PC-3 (cell line): ENCODE results near the gene APOBEC3G. TPM values are rescaled to one million over a fixed set of nuclear protein-coding genes. Genes with fewer than 3 reads are reported as not detected.

Source experiments
- ATAC-seq: fragments of 200-7000 bp; cut with Tn5 transposase; 2 replicates; pipeline ENCODE4 v1.9.1; 2020; ENCODE audit warnings: mild to moderate bottlenecking, moderate library complexity
- BruUV-seq: library from RNA; stranded (reverse); fragments of 400-500 nt; replicated peaks from 2 replicates; lab custom pipeline; 2021; lab: Mats Ljungman, UMichigan
- CTCF ChIA-PET: fragments of 300-600 bp; sonication (Branson Sonifier 250); formaldehyde crosslinking; loops from one replicate; lab custom pipeline; 2022; ENCODE audit warnings: antibody characterized with exemption; lab: Charles Lee
- POLR2A ChIA-PET: fragments of 300-600 bp; sonication (Branson Sonifier 250); formaldehyde crosslinking; loops from one replicate; lab custom pipeline; 2022; ENCODE audit warnings: antibody characterized with exemption; ENCODE audit not compliant: unreplicated experiment; lab: Charles Lee
- DNase-seq: peaks from one replicate; pipeline ENCODE4 v3.0.0-alpha.2; 2015
- H2AFZ ChIP-seq: fragments of 300-600 bp; sonication (generic); 2 replicates; pipeline ENCODE4 v1.6.0; 2016; ENCODE audit warnings: antibody characterized with exemption, low read length
- H3F3A ChIP-seq: fragments of 300-600 bp; sonication (generic); one replicate; pipeline ENCODE4 v1.6.0; 2017; ENCODE audit warnings: antibody characterized with exemption, low read length, control low read depth, mild to moderate bottlenecking; ENCODE audit not compliant: unreplicated experiment
- H3K27ac ChIP-seq: fragments of 300-600 bp; sonication (generic); 2 replicates; pipeline ENCODE4 v1.5.1; 2016; ENCODE audit warnings: mild to moderate bottlenecking, low read length
- H3K27me3 ChIP-seq: fragments of 300-600 bp; sonication (generic); 2 replicates; pipeline ENCODE4 v1.6.1; 2016; ENCODE audit warnings: low read length, mixed read lengths
- H3K36me3 ChIP-seq: fragments of 300-600 bp; sonication (generic); 2 replicates; pipeline ENCODE4 v1.6.1; 2016; ENCODE audit warnings: low read depth, mixed run types, low read length, mixed read lengths
- H3K4me1 ChIP-seq: fragments of 300-600 bp; sonication (generic); 2 replicates; pipeline ENCODE4 v1.5.1; 2016; ENCODE audit warnings: low read length; ENCODE audit not compliant: insufficient read depth
- H3K4me2 ChIP-seq: fragments of 300-600 bp; sonication (generic); 2 replicates; pipeline ENCODE4 v1.6.0; 2016; ENCODE audit warnings: low read length
- H3K4me3 ChIP-seq: fragments of 300-600 bp; sonication (generic); 2 replicates; pipeline ENCODE4 v1.5.1; 2016; ENCODE audit warnings: mild to moderate bottlenecking, low read length, mixed read lengths
- H3K79me2 ChIP-seq: fragments of 300-600 bp; sonication (generic); 2 replicates; pipeline ENCODE4 v1.6.1; 2017; ENCODE audit warnings: low read length, mixed read lengths
- H3K9ac ChIP-seq: fragments of 300-600 bp; sonication (generic); 2 replicates; pipeline ENCODE4 v1.6.0; 2016; ENCODE audit warnings: mild to moderate bottlenecking, low read length
- H3K9me2 ChIP-seq: fragments of 300-600 bp; sonication (generic); replicated peaks from 2 replicates; pipeline ENCODE4 v1.6.1; 2016; ENCODE audit warnings: mixed run types, low read length, mixed read lengths
- H3K9me3 ChIP-seq: fragments of 300-600 bp; sonication (generic); 2 replicates; pipeline ENCODE4 v1.6.1; 2016; ENCODE audit warnings: low read length, mixed read lengths
- H4K20me1 ChIP-seq: fragments of 300-600 bp; sonication (generic); 2 replicates; pipeline ENCODE4 v1.6.1; 2016; ENCODE audit warnings: low read length, mixed read lengths
- CTCF ChIP-seq: fragments of 300-600 bp; sonication (generic); conservative IDR thresholded peaks from 2 replicates; pipeline ENCODE4 v1.5.1; 2017; ENCODE audit warnings: antibody characterized with exemption, low read depth, mild to moderate bottlenecking, low read length
- EZH2 ChIP-seq: fragments of 300-600 bp; sonication (generic); IDR thresholded peaks from one replicate; pipeline ENCODE4 v1.6.1; 2017; ENCODE audit warnings: antibody characterized with exemption, mild to moderate bottlenecking, low read length; ENCODE audit not compliant: unreplicated experiment
- EZH2phosphoT487 ChIP-seq: fragments of 300-600 bp; sonication (generic); IDR thresholded peaks from 2 replicates; pipeline ENCODE4 v1.6.1; 2018; ENCODE audit warnings: mild to moderate bottlenecking, antibody characterized with exemption, low read length, borderline replicate concordance
- intact Hi-C: fragments of 100-400 bp; cut with micrococcal nuclease; formaldehyde crosslinking; loops from 2 replicates; pipeline ENCODE4 v1.9.0; 2023
- total RNA-seq: library from RNA; depleted of rRNA; stranded (reverse); fragments of >200 nt; gene quantifications from 2 replicates; pipeline ENCODE4 v1.2.3, GENCODE V29; 2014

APOBEC3G gene
- total RNA-seq, 1 experiment from 2014 or later = 4.4 TPM

- Histone ChIP-seq H3K36me3 (no peaks in the 10 kb centered on the region), H2AFZ (no peak overlapping the region), H3K4me1 (peaks cover 14% of the 10 kb centered on the region), H3K27ac (no peak overlapping the region), H3K27me3 (no peaks in the 10 kb centered on the region), H3K9ac (no peak overlapping the region), H3K9me3 (no peaks in the 10 kb centered on the region), H3F3A (no peaks in the 10 kb centered on the region), H3K9me2 (no peaks in the 10 kb centered on the region), H3K4me3 (no peak overlapping the region), H3K4me2 (no peak overlapping the region), H4K20me1 (no peaks in the 10 kb centered on the region), H3K79me2 (no peaks in the 10 kb centered on the region)
- POLR2A ChIA-PET = no interaction called here
- TF ChIP-seq EZH2phosphoT487 (no peak), CTCF (no peak), EZH2 (no peak)
- BruUV-seq = no TSS peak
- no peak for ATAC-seq
- intact Hi-C loops = no loop called here
- DNase-seq = no peak
- CTCF ChIA-PET = no interaction called here
These were observed 24.2 kb downstream of the APOBEC3G start for GRCh38 chr22:39101226-39101625.

- intact Hi-C loops = no loop called here
- H3K9me2 ChIP-seq = no peaks in the 10 kb centered on the region
- no peaks in the 10 kb centered on the region for H4K20me1 ChIP-seq
- no peaks in the 10 kb centered on the region for H3K27me3 ChIP-seq
- ChIA-PET CTCF (no interaction called here), POLR2A (no interaction called here)
- ATAC-seq (no peak), DNase-seq (no peak)
- no peaks in the 10 kb centered on the region for H3K9me3 ChIP-seq
- no peak overlapping the region for H3K4me2 ChIP-seq
- H3K27ac ChIP-seq = no peak overlapping the region
- no peak overlapping the region for H3K9ac ChIP-seq
- no TSS peak for BruUV-seq
- H3F3A ChIP-seq = no peaks in the 10 kb centered on the region
- no peaks in the 10 kb centered on the region for H3K79me2 ChIP-seq
- no peak overlapping the region for H2AFZ ChIP-seq
- no peaks in the 10 kb centered on the region for H3K36me3 ChIP-seq
- H3K4me3 ChIP-seq = no peak overlapping the region
- no peak for TF ChIP-seq CTCF
- TF ChIP-seq EZH2phosphoT487 = no peak
- TF ChIP-seq EZH2 = no peak
- H3K4me1 ChIP-seq = no peaks in the 10 kb centered on the region
These were observed 26.4 kb downstream of the APOBEC3G start for GRCh38 chr22:39103431-39103830.

GRCh38 chr22:39106326-39106725 is 29.3 kb downstream of the APOBEC3G start:
- Histone ChIP-seq H3K9me3 (no peaks in the 10 kb centered on the region), H3K9ac (no peak overlapping the region), H2AFZ (no peak overlapping the region), H3K4me1 (peaks cover 7% of the 10 kb centered on the region; the same call in 1 of the 2 replicates), H3K79me2 (no peaks in the 10 kb centered on the region), H3K4me2 (no peak overlapping the region), H3F3A (no peaks in the 10 kb centered on the region), H4K20me1 (no peaks in the 10 kb centered on the region), H3K27me3 (no peaks in the 10 kb centered on the region), H3K27ac (no peak overlapping the region), H3K4me3 (no peak overlapping the region), H3K9me2 (no peaks in the 10 kb centered on the region), H3K36me3 (no peaks in the 10 kb centered on the region)
- no TSS peak for BruUV-seq
- intact Hi-C loops = no loop called here
- DNase-seq = no peak
- ChIA-PET CTCF (no interaction called here), POLR2A (no interaction called here)
- no peak for ATAC-seq
- TF ChIP-seq EZH2phosphoT487 (no peak), EZH2 (no peak), CTCF (no peak)
